Panc1 (cell line): Measurements from ENCODE around the gene ITGA2B. TPM values are rescaled to one million over a fixed set of nuclear protein-coding genes. Genes with fewer than 3 reads are reported as not detected.

Experiments used
- ATAC-seq: fragments of 200-7000 bp; cut with Tn5 transposase; 2 replicates; pipeline ENCODE4 v1.9.1; 2020; ENCODE audit warnings: mild to moderate bottlenecking, moderate library complexity
- BruUV-seq: library from RNA; stranded (reverse); fragments of 400-500 nt; replicated peaks from 2 replicates; lab custom pipeline; 2021; lab: Mats Ljungman, UMichigan
- CTCF ChIA-PET: fragments of 300-600 bp; sonication (Branson Sonifier 250); formaldehyde crosslinking; loops from one replicate; lab custom pipeline; 2022; ENCODE audit warnings: antibody characterized with exemption; lab: Charles Lee
- POLR2A ChIA-PET: fragments of 300-600 bp; sonication (Branson Sonifier 250); formaldehyde crosslinking; loops from one replicate; lab custom pipeline; 2022; ENCODE audit warnings: antibody characterized with exemption; lab: Charles Lee
- DNase-seq: peaks from one replicate; pipeline ENCODE4 v3.0.0-alpha.2; 2010; ENCODE audit warnings: low read depth, low spot score
- H3K27ac ChIP-seq: 2 replicates; pipeline ENCODE4 v1.5.1; 2011; ENCODE audit warnings: mild to moderate bottlenecking, low read length, inconsistent platforms
- H3K27me3 ChIP-seq: fragments of 200-500 bp; sonication (Bioruptor generic); 2 replicates; pipeline ENCODE4 v1.6.0; 2014; ENCODE audit warnings: low read length, inconsistent platforms; ENCODE audit not compliant: control insufficient read depth, insufficient read depth
- H3K36me3 ChIP-seq: fragments of 200-500 bp; sonication (Bioruptor generic); 2 replicates; pipeline ENCODE4 v1.5.1; 2014; ENCODE audit warnings: inconsistent platforms, mild to moderate bottlenecking, low read length, moderate library complexity; ENCODE audit not compliant: control insufficient read depth, insufficient read depth
- H3K4me1 ChIP-seq: 2 replicates; pipeline ENCODE4 v1.5.1; 2011; ENCODE audit warnings: inconsistent platforms, mild to moderate bottlenecking, low read length, moderate library complexity; ENCODE audit not compliant: control insufficient read depth, insufficient read depth
- H3K4me3 ChIP-seq, 2 experiments: 2 replicates each; pipeline ENCODE4 v1.5.1; 2011 to 2012; ENCODE audit warnings: low read depth in 2 of 2, low read length in 2 of 2, mild to moderate bottlenecking in 2 of 2, inconsistent platforms in 1 of 2, moderate library complexity in 1 of 2
- H3K9me3 ChIP-seq: fragments of 200-500 bp; sonication (Bioruptor generic); 2 replicates; pipeline ENCODE4 v1.5.1; 2014; ENCODE audit warnings: low read depth, mild to moderate bottlenecking, inconsistent platforms, low read length, moderate library complexity; ENCODE audit not compliant: control insufficient read depth, insufficient read depth
- CTCF ChIP-seq: fragments of 450-650 bp; IDR thresholded peaks from 2 replicates; pipeline ENCODE4 v1.5.1; 2017; ENCODE audit warnings: mild to moderate bottlenecking
- POLR2AphosphoS5 ChIP-seq: IDR thresholded peaks from 2 replicates; pipeline ENCODE4 v1.6.1; 2012; ENCODE audit warnings: mild to moderate bottlenecking, low read depth, low read length, moderate library complexity
- REST ChIP-seq, 2 experiments: IDR thresholded peaks; 2 replicates each; pipeline ENCODE4 v1.6.1; 2011 to 2012; ENCODE audit warnings: low read depth in 2 of 2, control low read depth in 1 of 2, low read length in 1 of 2, mild to moderate bottlenecking in 1 of 2, moderate library complexity in 1 of 2; ENCODE audit not compliant: insufficient read depth in 1 of 2
- SIN3A ChIP-seq: IDR thresholded peaks from 2 replicates; pipeline ENCODE4 v1.6.1; 2012; ENCODE audit warnings: low read depth, mild to moderate bottlenecking, low read length, moderate library complexity, borderline replicate concordance; ENCODE audit not compliant: insufficient read depth
- TCF7L2 ChIP-seq: IDR thresholded peaks from 2 replicates; pipeline ENCODE4 v1.6.1; 2011; ENCODE audit warnings: mild to moderate bottlenecking, low read depth, low read length, inconsistent platforms
- in situ Hi-C: cut with HindIII; loops from 2 replicates; pipeline ENCODE4 v1.10.0; 2016; ENCODE audit warnings: low sequenced_read_pairs, low pct_unique_long_range_greater_than_20kb
- intact Hi-C: fragments of 100-400 bp; cut with micrococcal nuclease; formaldehyde crosslinking; loops from one replicate; pipeline ENCODE4 v1.10.0; 2022; ENCODE audit not compliant: unreplicated experiment
- total RNA-seq: library from RNA; stranded (reverse); gene quantifications from one replicate; pipeline ENCODE4 v1.2.1, GENCODE V29; 2021; ENCODE audit not compliant: unreplicated experiment

ITGA2B gene
- total RNA-seq, 1 experiment from 2014 or later = 2.4 TPM

GRCh38 chr17:44353672-44354331, 35.6 kb downstream of the ITGA2B start:
- POLR2A ChIA-PET = no interaction called here
- H3K27me3 ChIP-seq = no peaks in the 10 kb centered on the region
- intact Hi-C loops (no loop called here), in situ Hi-C loops (no loop called here)
- TF ChIP-seq POLR2AphosphoS5 (no peak), TCF7L2 (no peak), SIN3A (no peak), CTCF (no peak), REST (IDR thresholded peaks at IDR 0.05; ENCODE audit: insufficient read depth in 1 of 2, low read depth in 2 of 2, low read length in 1 of 2) (no peak)
- BruUV-seq = no TSS peak
- peak; percentile 59 for ATAC-seq
- CTCF ChIA-PET = interaction anchor here (0.6 to 0.7 kb wide), 3 partner anchors 73 to 182 kb away, joined by 3 to 6 read pairs (median 3); no protein-coding TSS in a partner anchor
- peak overlapping the region; percentile 20 to 34; a peak in 2 of 4 replicates for H3K4me3 ChIP-seq
- H3K27ac ChIP-seq = no peak overlapping the region
- DNase-seq = no peak
- no peaks in the 10 kb centered on the region for H3K9me3 ChIP-seq
- no peaks in the 10 kb centered on the region for H3K36me3 ChIP-seq
- no peaks in the 10 kb centered on the region for H3K4me1 ChIP-seq

- Histone ChIP-seq H3K27me3 (no peaks in the 10 kb centered on the region), H3K4me3 (peak overlapping the region in 1 of 2 experiments; percentile 34; a peak in 3 of 4 replicates), H3K4me1 (no peaks in the 10 kb centered on the region), H3K9me3 (no peaks in the 10 kb centered on the region), H3K36me3 (no peaks in the 10 kb centered on the region), H3K27ac (no peak overlapping the region)
- in situ Hi-C loops (no loop called here), intact Hi-C loops (no loop called here)
- ChIA-PET POLR2A (interaction anchor here (0.6 kb wide), 1 partner anchor 38 kb away, joined by 18 read pairs; no protein-coding TSS in a partner anchor), CTCF (interaction anchor here (0.6 to 0.7 kb wide), 2 partner anchors 181 to 182 kb away, joined by 3 read pairs; no protein-coding TSS in a partner anchor)
- no peak for TF ChIP-seq POLR2AphosphoS5
- no peak for TF ChIP-seq SIN3A
- TF ChIP-seq TCF7L2 = no peak
- no peak for TF ChIP-seq CTCF
- TF ChIP-seq REST (IDR thresholded peaks at IDR 0.05; ENCODE audit: insufficient read depth in 1 of 2, low read depth in 2 of 2, low read length in 1 of 2) = no peak
- no TSS peak for BruUV-seq
- DNase-seq (no peak), ATAC-seq (no peak)
Measured at GRCh38 chr17:44352828-44353671, 36.4 kb downstream of the ITGA2B start.
